22Rv1 (cell line): ENCODE data around the gene KIRREL1.

Source experiments
- H3K27ac ChIP-seq: fragments of 450-650 bp; 2 replicates; pipeline ENCODE4 v1.5.1; 2017
- CTCF ChIP-seq: fragments of 450-650 bp; IDR thresholded peaks from 2 replicates; pipeline ENCODE4 v1.5.1; 2017; ENCODE audit warnings: mild to moderate bottlenecking
- ZFX ChIP-seq: fragments of 450-650 bp; IDR thresholded peaks from 2 replicates; pipeline ENCODE4 v1.6.1; 2017; ENCODE audit warnings: antibody characterized with exemption, borderline replicate concordance

KIRREL1 gene

GRCh38 chr1:158058237-158058985 is 65.0 kb downstream of the KIRREL1 start:
- no peak overlapping the region for H3K27ac ChIP-seq
- TF ChIP-seq ZFX (no peak), CTCF (no peak)

GRCh38 chr1:158059984-158060383 is 66.5 kb downstream of the KIRREL1 start:
- TF ChIP-seq ZFX: no peak
- no peak for TF ChIP-seq CTCF
- no peak overlapping the region for H3K27ac ChIP-seq

GRCh38 chr1:158062174-158062573 is 68.7 kb downstream of the KIRREL1 start:
- H3K27ac ChIP-seq: no peak overlapping the region
- TF ChIP-seq ZFX (no peak), CTCF (no peak)

- H3K27ac ChIP-seq: no peak overlapping the region
- TF ChIP-seq ZFX (no peak), CTCF (no peak)
Measured at GRCh38 chr1:158067662-158068061, 74.2 kb downstream of the KIRREL1 start.

- H3K27ac ChIP-seq: no peak overlapping the region
- TF ChIP-seq ZFX: no peak
- no peak for TF ChIP-seq CTCF
Measured at GRCh38 chr1:158068918-158069317, 75.5 kb downstream of the KIRREL1 start.

GRCh38 chr1:158071138-158071537 is 77.7 kb downstream of the KIRREL1 start:
- TF ChIP-seq CTCF (no peak), ZFX (no peak)
- no peak overlapping the region for H3K27ac ChIP-seq

GRCh38 chr1:158075078-158075477 is 81.6 kb downstream of the KIRREL1 start:
- H3K27ac ChIP-seq: no peak overlapping the region
- TF ChIP-seq ZFX (no peak), CTCF (no peak)
